ENCODE results near the gene DMD.
"Not testable (repeated sequence)": the region's sequence is repeated elsewhere in the genome, so short reads cannot be mapped to it uniquely, and the experiment has no call there.

Gene DMD

DNA sequence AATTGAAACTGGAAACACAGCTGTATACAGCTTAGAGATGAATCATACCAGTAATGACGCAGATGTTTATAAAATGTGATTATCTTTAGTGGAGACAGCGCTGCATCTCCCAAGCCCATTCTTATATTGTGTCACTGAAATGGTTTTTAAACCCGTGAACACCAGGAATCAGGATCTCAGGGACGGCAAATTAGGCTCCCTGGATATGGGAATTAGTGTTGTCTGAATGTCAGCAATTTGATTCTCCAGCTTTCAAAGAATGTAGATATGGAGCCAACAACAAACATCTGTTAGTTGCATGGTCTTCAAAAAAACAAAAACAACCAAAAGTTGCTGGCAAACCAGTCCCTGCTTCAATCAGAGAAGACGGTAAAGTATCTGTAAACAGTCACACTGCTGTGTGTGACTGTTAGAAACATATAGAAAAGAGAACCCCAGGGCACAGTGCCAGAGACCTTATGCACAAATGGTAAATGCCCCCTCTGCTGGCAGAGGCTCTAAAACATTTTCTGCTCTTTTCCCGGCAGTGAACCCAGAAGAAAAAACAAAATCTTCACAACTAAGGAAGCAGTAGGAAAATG lies 1787.7 kb downstream of the DMD start:
- DNase-seq (ENCODE audit: low read depth), result peak; percentile 20

DNA sequence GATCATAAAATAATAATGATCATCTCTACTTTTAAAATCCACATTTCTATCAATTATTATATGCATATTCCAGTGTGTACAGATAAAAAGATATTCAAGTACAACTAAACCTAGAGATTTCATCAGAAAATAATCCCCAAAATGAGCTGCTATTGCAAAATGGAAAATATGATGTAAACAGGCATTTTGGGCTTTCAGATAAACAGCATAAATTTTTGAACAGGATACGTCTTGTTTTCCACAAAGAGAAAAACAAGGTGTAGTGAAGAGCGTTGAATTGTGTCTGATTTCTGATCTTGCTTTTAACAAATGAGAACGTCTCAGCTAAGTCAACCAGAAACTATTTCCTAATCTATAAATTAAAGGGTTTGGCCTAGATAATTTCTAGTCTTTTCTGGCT lies 1789.9 kb downstream of the DMD start:
- DNase-seq (ENCODE audit: low read depth), result no peak

DNA sequence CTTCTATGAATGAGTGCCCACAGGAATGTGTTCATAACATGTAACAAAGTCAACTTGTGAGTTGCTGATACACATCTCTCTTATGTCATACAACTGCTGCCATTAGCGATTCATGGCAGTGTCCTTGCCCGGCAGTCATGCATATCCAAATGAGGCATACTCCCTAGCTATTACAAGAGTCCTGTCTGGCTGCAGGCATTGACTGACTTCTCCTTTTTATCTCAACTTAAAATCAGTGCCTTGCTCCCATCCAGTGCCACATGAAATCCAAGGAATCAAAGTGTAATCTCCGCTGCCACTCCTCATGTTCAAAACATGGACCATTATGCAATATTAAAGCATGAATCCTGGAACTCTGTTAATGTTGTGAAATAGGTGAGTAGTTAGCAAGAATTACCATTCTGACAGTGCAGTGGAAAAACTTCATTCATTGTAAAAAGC lies 1790.6 kb downstream of the DMD start:
- DNase-seq (ENCODE audit: low read depth), result no peak

DNA sequence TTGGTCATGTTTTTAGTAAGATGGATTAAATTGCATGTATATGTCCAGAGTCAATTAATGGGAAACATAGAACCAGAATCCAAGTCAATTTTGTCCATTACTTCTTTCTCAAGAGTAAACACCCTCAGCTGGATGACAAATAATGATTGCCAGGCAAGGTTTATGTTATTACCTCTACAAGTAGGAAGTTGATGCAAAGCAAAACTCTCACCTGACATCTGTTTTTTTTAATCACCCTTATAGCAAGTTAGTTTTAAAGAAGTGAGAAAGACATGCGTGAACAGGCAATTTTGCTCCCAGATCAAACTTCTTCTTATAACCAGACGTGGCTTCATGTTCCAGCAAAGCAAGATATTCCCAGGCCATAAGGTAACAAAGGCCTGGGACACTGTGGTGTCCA lies 1791.0 kb downstream of the DMD start:
- no peak for DNase-seq (ENCODE audit: low read depth)

DNA sequence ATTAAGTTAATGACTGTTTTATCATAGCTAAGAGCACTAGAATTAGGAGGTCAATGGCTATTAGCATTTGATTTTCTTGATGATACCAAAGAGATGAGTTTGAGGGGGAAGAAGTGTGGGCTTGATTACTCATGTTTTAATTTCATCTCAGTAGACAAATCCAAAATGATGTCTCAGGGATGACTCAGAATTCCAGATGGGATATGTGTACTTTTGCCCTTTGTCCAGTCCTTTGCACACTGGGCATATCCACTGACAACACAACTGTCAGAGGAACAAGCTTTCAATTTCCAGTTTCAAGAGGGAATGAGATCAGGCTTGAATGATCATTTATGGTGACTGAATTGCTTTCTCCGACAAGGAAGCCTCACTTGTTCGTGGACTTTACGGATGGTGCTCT lies 1814.2 kb downstream of the DMD start:
- no peak for DNase-seq (ENCODE audit: low read depth)

DNA sequence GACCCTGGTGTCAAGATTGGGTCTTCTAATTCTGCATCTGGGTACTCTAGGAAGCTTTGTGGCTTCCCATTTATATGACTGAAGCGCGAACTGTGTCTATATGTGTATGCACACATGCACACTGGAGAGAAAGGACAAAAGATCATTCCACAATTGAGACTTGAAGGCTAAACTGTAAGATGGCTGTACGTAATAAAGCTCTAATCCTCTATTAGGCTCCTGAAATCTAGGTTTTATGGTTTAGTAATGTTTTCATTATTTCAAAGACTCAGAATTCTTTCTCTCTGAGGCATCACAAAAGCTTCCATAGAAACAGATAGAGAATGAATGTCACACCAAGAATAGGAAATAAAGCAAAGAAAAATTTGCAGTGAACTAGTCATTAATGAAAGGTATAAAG lies 1818.8 kb downstream of the DMD start:
- no peak for DNase-seq (ENCODE audit: low read depth)

DNA sequence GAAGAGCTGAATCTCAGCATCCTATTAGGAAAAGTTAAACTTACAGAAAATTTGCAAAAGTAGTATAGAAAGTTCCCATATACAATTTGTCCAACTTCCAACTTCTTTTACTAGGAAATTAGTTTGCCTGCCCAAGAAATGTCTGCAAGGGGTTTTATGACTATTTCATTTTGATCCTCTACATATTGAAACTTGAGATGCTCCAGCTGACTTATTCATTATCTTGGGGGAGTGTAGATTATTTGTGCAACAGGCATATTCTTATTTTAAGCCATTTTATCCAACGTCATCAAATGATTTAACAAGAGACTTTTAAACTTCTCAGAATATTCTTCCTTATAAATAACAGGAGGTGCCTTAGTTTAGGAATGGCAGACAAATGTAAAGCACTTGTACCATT lies 1822.4 kb downstream of the DMD start:
- no peak for DNase-seq (ENCODE audit: low read depth)

DNA sequence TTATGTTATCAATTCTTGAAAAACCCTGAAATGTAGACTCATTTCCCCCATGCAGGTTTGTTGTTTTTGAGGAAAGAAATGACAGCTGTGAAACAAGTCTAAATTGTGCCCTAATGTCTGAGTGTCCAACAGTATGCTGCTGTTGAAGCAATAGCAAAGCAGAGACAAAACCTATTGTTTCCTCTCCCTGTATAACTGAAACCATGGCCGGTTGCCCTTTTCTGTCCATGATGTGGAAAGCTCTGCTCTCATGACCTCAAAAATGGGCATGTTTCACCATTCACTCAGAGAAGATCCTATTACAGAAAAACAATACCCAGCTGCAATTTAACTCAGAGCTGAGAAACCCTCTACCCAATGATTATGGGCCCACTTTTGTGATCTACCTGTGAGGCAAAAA lies 1826.9 kb downstream of the DMD start:
- DNase-seq (ENCODE audit: low read depth), result no peak

DNA sequence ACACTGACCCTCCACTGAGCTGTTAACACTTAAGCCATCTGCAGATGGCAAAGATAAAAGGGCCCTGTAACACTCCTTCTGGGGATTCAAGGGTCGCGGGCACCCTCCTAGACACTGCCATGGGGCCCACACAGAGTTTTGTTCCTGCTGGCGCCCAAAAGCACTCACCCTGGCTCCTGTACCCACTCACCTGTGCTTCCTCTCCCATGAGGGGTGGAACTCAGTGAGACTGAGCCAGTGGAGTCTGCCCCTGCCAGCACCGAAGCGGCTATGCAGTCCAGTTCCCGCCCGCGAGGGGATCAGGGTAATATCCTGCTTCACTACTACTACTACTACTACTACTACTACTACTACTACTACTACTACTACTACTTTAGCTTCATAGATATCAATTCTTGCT lies 1827.4 kb downstream of the DMD start:
- no peak for DNase-seq (ENCODE audit: low read depth)

DNA sequence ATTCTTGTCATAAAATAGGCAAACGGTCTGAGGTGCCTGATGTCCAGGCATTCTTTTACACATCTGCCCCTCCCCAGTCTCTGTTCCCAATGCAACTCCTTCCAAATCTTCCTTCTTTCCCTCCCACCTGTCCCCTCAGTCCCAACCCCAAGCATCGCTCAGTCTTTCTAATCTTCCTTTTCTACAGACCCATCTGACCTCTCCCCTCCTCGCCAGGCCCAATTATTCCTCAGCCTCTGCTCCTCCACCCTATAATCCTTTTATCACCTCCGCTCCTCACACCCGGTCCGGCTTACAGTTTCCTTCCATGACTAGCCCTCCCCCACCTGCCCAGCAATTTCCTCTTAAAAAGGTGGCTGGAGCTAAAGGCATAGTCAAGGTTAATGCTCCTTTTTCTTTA lies 1832.4 kb downstream of the DMD start:
- DNase-seq (ENCODE audit: low read depth), result not testable (repeated sequence)

DNA sequence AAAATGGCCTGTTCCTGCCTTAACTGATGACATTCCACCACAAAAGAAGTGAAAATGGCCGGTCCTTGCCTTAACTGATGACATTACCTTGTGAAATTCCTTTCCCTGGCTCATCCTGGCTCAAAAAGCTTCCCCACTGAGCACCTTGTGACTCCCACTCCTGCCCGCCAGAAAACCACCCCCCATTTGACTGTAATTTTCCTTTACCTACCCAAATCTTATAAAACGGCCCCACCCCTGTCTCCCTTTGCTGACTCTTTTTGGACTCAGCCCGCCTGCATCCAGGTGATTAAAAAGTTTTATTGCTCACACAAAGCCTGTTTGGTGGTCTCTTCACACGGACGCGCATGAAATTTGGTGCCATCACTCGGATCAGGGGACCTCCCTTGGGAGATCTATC lies 1833.5 kb downstream of the DMD start:
- DNase-seq (ENCODE audit: low read depth), result not testable (repeated sequence)

DNA sequence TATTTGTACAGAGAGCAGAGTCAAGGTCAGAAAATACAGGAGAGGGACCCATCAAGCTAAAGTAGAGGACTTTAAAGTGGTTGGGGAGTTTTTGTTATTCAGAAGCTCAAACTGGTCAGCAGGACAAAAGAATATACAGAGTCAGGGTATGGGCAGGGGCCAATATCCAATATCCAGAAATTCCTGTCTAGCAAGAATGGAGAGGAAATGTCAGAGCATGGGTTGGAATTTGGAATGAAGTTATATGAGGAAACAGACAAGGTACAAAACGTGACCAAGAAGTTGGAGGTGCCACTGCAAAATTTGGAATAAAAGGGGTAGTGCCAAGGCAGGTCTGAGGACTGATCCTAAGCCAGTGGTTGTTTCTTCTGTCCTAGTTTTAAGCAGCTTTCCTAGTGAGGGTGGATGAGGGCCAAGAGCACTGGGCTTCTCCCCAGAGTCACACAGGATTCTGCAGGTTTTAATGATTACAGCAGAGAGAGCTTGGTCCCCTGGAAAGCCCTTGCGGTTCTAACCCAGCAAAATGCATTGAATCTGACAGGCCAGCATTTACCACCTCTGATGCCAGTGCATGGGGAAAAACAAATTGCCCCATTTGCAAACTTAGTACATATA lies 1834.8 kb downstream of the DMD start:
- DNase-seq (ENCODE audit: low read depth), result no peak

DNA sequence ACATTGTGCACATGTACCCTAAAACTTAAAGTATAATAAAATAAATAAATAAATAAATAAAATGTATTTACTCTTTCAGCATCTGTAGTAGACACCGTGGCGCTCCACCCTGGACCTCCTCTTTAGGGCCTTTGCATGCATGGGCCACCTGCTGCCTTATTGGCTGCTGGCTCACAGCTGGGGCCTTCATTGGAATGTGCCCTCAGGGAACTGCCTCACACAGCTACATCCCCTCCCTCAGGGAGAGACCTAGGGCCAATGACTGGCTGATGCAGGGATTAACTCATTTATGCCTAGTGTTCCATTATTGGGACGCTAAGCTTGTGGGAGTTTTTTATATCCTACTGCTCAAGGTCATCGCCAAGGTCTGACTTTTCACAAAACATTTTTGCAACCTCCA lies 1836.6 kb downstream of the DMD start:
- DNase-seq (ENCODE audit: low read depth), result no peak

DNA sequence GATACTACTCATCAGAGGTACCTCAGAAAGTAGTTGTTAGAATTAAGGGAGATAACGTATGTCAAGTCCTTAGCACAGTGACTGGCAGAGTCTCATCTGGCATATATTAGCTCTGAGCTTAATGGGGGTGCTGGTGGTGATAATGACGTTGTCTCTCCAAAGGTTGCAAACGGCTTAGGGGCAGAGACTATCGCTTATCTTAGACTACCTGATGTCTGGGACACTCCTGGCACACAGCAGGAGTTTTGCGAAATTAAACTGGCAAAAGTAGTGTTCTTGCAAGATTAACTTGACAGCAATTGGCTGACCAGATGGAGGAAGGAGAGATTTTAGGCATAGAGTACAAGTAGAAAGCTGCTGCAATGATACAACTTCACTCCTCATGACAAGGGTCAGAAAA lies 1839.4 kb downstream of the DMD start:
- no peak for DNase-seq (ENCODE audit: low read depth)

DNA sequence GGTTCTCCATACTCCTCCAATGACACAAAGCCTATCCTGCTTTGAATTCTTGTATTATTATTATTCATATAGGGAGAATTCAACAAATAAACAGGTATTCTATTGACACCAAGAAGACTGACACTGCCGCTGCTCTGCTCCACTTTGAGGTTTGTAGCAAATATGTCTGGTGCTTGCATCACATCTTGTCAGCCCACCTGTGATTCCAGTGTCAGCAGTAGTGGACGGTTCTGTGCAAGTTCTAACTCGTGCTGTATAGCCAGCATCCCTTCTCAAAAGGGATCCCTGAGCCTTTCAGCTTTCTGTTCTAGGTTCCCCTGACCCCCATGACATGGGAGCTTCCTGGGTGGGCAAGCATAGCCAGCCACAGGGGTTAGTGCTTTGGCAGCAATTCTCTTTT lies 1843.5 kb downstream of the DMD start:
- no peak for DNase-seq (ENCODE audit: low read depth)

DNA sequence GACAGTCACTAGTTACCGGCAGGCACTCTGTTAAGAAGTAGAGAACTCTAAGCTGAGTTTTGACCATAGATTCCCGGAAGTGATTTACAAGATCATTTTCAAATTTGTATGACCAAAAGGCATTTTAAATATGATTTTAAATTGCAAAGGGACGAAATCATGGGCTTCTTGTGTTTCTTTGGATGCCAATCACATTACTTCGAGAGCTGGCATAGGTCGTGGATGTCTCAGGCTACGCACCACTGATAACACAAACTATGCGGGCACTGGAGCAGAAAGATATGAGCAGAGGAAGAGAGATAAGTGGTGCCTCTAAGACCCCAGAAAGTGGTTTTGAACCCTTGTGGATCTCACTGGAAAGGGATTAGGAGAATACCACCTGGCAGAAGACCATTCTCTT lies 1845.3 kb downstream of the DMD start:
- DNase-seq (ENCODE audit: low read depth), result no peak

DNA sequence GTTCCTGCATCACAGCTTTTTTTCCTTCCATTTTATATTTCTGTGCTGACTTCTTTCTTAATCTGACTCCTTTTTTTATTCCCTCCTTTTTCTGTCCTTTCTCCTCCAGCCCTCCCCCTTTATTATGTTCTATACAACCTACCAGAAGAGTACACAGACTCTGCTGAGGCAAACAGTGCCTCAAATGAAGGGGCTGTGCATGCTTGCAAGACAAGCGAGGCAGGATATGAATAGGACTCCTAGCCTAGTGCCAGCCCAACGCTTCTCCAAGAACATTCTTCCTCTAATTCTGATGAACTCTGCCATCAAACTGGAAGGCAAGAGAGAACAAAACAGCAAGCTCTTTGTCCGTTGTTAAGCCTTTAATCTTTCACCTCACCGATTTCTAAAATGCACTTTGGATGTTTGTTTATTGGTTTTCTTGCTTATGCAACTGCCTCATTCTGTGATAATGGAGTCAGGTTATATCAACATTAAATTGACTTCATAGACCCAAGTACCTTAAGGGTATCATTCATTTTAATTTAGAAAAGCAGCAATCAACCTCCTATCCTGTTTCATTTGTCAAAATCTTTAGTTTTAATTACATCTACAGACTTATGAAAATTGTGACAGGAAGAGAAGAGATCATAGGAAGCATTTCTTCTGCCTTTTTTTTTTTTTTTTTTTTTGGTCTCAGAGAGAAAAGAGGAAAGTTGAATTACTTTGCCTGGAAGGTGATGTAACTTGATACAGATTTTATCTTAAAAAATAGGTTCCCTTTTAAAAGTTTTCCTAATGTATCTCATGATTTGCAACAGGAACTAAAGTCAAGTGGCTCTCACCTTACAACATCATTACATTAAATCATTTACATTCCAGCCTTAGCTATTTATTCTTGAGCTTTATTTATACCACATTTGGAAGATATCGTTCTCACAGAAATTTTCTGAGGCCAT lies 1854.8 kb downstream of the DMD start:
- DNase-seq (ENCODE audit: low read depth), result no peak

DNA sequence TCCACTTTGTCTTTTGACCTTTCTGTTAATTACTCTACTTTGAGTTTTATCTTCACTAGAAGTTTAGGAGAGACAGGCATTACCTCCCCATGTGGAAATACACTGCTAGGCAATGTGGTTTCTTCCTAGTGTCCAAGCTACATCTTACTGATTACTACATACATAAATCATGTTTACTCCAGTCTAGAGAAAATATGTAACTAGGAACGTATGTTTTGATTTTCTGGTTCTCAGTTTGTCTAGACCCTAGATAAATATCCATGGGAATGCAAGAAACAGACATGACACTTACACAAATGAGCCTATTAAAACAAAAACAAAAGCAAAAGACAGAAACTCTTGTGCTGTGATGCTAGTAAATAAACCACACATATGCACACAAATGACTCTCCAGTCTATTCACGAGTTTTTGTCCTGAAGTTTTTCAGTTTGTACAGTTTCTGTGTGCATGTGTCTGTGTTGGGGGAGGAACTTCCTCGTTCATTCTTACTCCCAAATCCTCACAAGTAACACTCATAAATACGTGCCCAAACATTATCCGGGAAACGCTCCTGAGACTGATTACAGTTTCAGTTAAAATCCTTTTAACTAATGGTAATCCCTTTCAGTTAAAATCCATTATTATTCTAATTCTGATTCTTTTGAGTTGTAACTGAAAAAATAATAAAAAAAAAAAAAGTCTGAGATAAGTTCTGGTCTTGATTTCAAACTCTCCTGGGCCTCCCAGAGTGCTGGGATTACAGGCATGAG lies 1856.0 kb downstream of the DMD start:
- DNase-seq (ENCODE audit: low read depth), result no peak

DNA sequence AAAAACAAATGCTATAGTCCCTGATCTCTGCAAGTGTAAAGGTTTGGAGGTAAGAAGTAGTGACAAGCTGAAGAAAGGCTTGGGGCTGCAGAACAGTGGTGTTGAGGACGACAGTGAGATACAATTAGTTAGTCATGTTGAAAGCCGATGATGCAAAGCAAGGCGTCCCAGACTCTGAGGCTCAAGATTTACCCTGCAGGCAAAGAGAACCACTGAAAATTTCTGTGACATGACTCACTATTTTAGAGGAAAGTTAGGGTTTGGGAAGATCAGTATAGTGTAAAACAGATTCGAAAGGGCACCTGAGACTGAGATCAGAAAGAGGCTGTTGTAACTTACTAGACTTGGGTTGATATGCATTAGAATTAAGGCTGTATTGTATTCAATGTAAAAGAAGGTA lies 1858.3 kb downstream of the DMD start:
- peak; percentile 9 for DNase-seq (ENCODE audit: low read depth)

DNA sequence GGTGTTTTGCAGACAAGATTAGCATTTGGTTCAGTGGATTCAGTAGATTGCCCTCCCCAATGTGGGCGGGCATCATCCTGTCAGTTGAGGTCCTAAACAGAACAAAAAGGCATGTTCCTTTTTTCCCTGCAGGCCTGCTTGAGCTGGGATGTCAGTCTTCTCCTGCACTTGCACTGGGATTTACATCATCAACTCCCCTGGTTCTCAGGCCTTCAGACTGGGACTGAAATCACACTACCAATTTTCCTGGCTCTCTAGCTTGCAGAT lies 1860.6 kb downstream of the DMD start:
- DNase-seq (ENCODE audit: low read depth), result no peak

DNA sequence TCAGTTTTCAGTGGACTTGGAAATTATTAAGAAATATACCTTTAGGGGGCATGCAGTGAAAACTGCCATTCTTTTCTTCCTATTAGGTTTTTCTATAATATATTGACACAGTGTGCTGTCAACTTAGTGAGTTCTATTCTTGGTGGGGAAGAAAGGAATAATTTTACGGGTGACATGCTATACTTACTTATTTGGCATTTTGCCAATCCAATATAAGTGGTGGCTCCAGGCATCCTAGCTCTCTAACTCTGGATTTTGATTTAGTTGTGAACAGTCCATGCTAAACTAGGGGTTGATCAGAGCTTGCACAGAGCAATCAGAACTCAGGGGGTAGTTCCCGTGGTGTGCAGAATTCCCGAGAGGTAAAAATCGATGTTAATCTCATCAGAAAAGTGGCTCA lies 1861.8 kb downstream of the DMD start:
- no peak for DNase-seq (ENCODE audit: low read depth)

DNA sequence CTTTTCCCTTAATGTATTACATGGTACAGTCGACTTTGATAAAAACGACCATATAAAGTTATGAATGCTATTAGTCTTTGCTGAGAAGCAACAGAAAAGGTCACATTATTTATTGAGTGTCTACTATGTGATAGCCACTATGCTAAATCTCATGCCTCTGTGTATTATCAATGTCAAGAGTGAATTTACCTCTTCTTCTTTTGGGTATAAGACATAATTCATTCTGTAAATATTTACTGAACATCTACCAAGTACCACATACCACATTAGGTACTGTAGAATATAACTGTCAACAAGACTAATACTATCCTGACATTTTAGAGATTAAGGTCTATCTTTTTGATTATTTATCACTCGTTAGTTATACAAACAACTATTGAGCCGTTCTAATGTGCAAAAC lies 1870.8 kb downstream of the DMD start:
- DNase-seq (ENCODE audit: low read depth), result no peak

DNA sequence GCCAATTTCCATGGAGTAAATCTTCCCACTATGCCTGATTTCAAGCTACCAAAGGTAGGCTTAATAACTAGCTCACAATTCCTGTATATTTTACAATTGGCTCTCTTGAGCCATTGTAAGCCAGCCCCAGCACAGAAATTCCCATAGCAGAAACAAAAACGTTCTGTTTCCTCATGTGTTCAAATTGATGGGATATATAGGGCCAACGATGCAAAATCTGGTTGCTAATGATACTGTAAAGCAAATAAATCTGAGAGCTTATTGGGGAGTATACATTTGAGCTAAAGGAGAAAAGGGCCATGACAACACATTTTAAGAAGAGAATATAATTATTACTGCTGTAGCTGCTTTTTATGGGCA lies 1872.4 kb downstream of the DMD start:
- DNase-seq (ENCODE audit: low read depth), result no peak
